ENCODE data around the gene TMEM135.

The TMEM135 gene

GRCh38 chr11:87299041-87299481 lies 261.3 kb downstream of the TMEM135 start:
- no peak for DNase-seq (ENCODE audit: low read depth in 3 of 3, low spot score in 1 of 3)

GRCh38 chr11:87300640-87301380 lies 263.1 kb downstream of the TMEM135 start:
- DNase-seq (ENCODE audit: low read depth in 3 of 3, low spot score in 1 of 3) = no peak

GRCh38 chr11:87301785-87302540 lies 264.2 kb downstream of the TMEM135 start:
- DNase-seq (ENCODE audit: low read depth in 3 of 3, low spot score in 1 of 3) = no peak

- no peak for DNase-seq (ENCODE audit: low read depth in 3 of 3, low spot score in 1 of 3)
Observed at GRCh38 chr11:87304412-87304811, 266.7 kb downstream of the TMEM135 start.

GRCh38 chr11:87306262-87306851 lies 268.6 kb downstream of the TMEM135 start:
- DNase-seq (ENCODE audit: low read depth in 3 of 3, low spot score in 1 of 3) = no peak

GRCh38 chr11:87307101-87307500 lies 269.4 kb downstream of the TMEM135 start:
- DNase-seq (ENCODE audit: low read depth in 3 of 3, low spot score in 1 of 3) = no peak

- DNase-seq (ENCODE audit: low read depth in 3 of 3, low spot score in 1 of 3) = no peak
Observed at GRCh38 chr11:87315229-87315628, 277.5 kb downstream of the TMEM135 start.

- DNase-seq (ENCODE audit: low read depth in 3 of 3, low spot score in 1 of 3) = no peak
Observed at GRCh38 chr11:87316491-87316890, 278.8 kb downstream of the TMEM135 start.

GRCh38 chr11:87317441-87317840 lies 279.7 kb downstream of the TMEM135 start:
- no peak for DNase-seq (ENCODE audit: low read depth in 3 of 3, low spot score in 1 of 3)

GRCh38 chr11:87320123-87320522 lies 282.4 kb downstream of the TMEM135 start:
- DNase-seq (ENCODE audit: low read depth in 3 of 3, low spot score in 1 of 3) = no peak

GRCh38 chr11:87322568-87322967 lies 284.8 kb downstream of the TMEM135 start:
- DNase-seq (ENCODE audit: low read depth in 3 of 3, low spot score in 1 of 3) = no peak

GRCh38 chr11:87323899-87324298 lies 286.2 kb downstream of the TMEM135 start:
- no peak for DNase-seq (ENCODE audit: low read depth in 3 of 3, low spot score in 1 of 3)

- DNase-seq (ENCODE audit: low read depth in 3 of 3, low spot score in 1 of 3) = no peak
Observed at GRCh38 chr11:87324817-87325489, 287.2 kb downstream of the TMEM135 start.

GRCh38 chr11:87325490-87325872 lies 287.7 kb downstream of the TMEM135 start:
- DNase-seq (ENCODE audit: low read depth in 3 of 3, low spot score in 1 of 3) = no peak

GRCh38 chr11:87326594-87326993 lies 288.9 kb downstream of the TMEM135 start:
- DNase-seq (ENCODE audit: low read depth in 3 of 3, low spot score in 1 of 3) = no peak

- DNase-seq (ENCODE audit: low read depth in 3 of 3, low spot score in 1 of 3) = no peak
Observed at GRCh38 chr11:87329172-87329571, 291.4 kb downstream of the TMEM135 start.

- DNase-seq (ENCODE audit: low read depth in 3 of 3, low spot score in 1 of 3) = no peak
Observed at GRCh38 chr11:87330187-87330601, 292.5 kb downstream of the TMEM135 start.

GRCh38 chr11:87331273-87331672 lies 293.5 kb downstream of the TMEM135 start:
- DNase-seq (ENCODE audit: low read depth in 3 of 3, low spot score in 1 of 3) = no peak

- DNase-seq (ENCODE audit: low read depth in 3 of 3, low spot score in 1 of 3) = no peak
Observed at GRCh38 chr11:87338046-87338639, 300.4 kb downstream of the TMEM135 start.

GRCh38 chr11:87339416-87339815 lies 301.7 kb downstream of the TMEM135 start:
- no peak for DNase-seq (ENCODE audit: low read depth in 3 of 3, low spot score in 1 of 3)

- no peak for DNase-seq (ENCODE audit: low read depth in 3 of 3, low spot score in 1 of 3)
Observed at GRCh38 chr11:87347441-87347840, 309.7 kb downstream of the TMEM135 start.
